Osteoblast (primary cell): ENCODE measurements around the gene TEKT5. TPM values are rescaled to one million over a fixed set of nuclear protein-coding genes. Genes with fewer than 3 reads are reported as not detected.

Source experiments
- DNase-seq: peaks from one replicate; pipeline ENCODE4 v3.0.0; 2011; ENCODE audit warnings: low spot score, mixed read lengths; ENCODE audit not compliant: insufficient read length; ENCODE audit errors: missing footprints
- H2AFZ ChIP-seq: 2 replicates; pipeline ENCODE4 v1.6.0; 2011; ENCODE audit warnings: mild to moderate bottlenecking, low read length
- H3K27ac ChIP-seq: 2 replicates; pipeline ENCODE4 v1.5.1; 2011; ENCODE audit warnings: mild to moderate bottlenecking, low read depth, low read length, moderate library complexity
- H3K27me3 ChIP-seq: 2 replicates; pipeline ENCODE4 v1.6.0; 2012; ENCODE audit warnings: mild to moderate bottlenecking, control low read depth, inconsistent platforms, low read length, moderate library complexity; ENCODE audit not compliant: insufficient read depth
- H3K36me3 ChIP-seq: 2 replicates; pipeline ENCODE4 v1.5.1; 2011; ENCODE audit warnings: mild to moderate bottlenecking, low read length, control low read depth, moderate library complexity; ENCODE audit not compliant: insufficient read depth
- H3K4me1 ChIP-seq: 2 replicates; pipeline ENCODE4 v1.5.1; 2011; ENCODE audit warnings: mild to moderate bottlenecking, low read length, control low read depth, moderate library complexity; ENCODE audit not compliant: insufficient read depth
- H3K4me2 ChIP-seq: 2 replicates; pipeline ENCODE4 v1.6.0; 2011; ENCODE audit warnings: mild to moderate bottlenecking, low read length; ENCODE audit not compliant: insufficient read depth
- H3K4me3 ChIP-seq: fragments of 200-600 bp; sonication (generic); 3 replicates; pipeline ENCODE4 v1.5.1; 2012; ENCODE audit warnings: mild to moderate bottlenecking, low read length, inconsistent platforms; ENCODE audit not compliant: insufficient read depth
- H3K79me2 ChIP-seq: 2 replicates; pipeline ENCODE4 v1.6.0; 2012; ENCODE audit warnings: mild to moderate bottlenecking, low read length, control low read depth, inconsistent platforms; ENCODE audit not compliant: insufficient read depth
- H3K9me3 ChIP-seq: 2 replicates; pipeline ENCODE4 v1.5.1; 2011; ENCODE audit warnings: low read depth, low read length, control low read depth
- H4K20me1 ChIP-seq: 2 replicates; pipeline ENCODE4 v1.6.0; 2012; ENCODE audit warnings: mild to moderate bottlenecking, low read length, control low read depth; ENCODE audit not compliant: insufficient read depth
- total RNA-seq: library from RNA; depleted of rRNA; stranded (reverse); fragments of >200 nt; gene quantifications from 2 replicates; pipeline ENCODE4 v1.2.3, GENCODE V29; 2012
- TF ChIP-seq, protein P1 (sequence below): IDR thresholded peaks from 2 replicates; pipeline ENCODE4 v1.5.1; 2011; ENCODE audit warnings: mild to moderate bottlenecking, low read depth, low read length, moderate library complexity; ENCODE audit errors: extremely low read depth

TEKT5 gene
- total RNA-seq, 1 donor = 0.36 TPM

- peak overlapping the region; percentile 23 for H3K4me3 ChIP-seq
- no peaks in the 10 kb centered on the region for H3K79me2 ChIP-seq
- peak overlapping the region; percentile 41 for H3K4me2 ChIP-seq
- H3K36me3 ChIP-seq = no peaks in the 10 kb centered on the region
- H4K20me1 ChIP-seq = no peaks in the 10 kb centered on the region
- peak overlapping the region; percentile 76 for H2AFZ ChIP-seq
- H3K9me3 ChIP-seq = no peaks in the 10 kb centered on the region
- no peaks in the 10 kb centered on the region for H3K27me3 ChIP-seq
- peak; percentile 89 for DNase-seq
- H3K4me1 ChIP-seq = peaks cover 14% of the 10 kb centered on the region
- no peak overlapping the region for H3K27ac ChIP-seq
- TF ChIP-seq, protein P1, sequence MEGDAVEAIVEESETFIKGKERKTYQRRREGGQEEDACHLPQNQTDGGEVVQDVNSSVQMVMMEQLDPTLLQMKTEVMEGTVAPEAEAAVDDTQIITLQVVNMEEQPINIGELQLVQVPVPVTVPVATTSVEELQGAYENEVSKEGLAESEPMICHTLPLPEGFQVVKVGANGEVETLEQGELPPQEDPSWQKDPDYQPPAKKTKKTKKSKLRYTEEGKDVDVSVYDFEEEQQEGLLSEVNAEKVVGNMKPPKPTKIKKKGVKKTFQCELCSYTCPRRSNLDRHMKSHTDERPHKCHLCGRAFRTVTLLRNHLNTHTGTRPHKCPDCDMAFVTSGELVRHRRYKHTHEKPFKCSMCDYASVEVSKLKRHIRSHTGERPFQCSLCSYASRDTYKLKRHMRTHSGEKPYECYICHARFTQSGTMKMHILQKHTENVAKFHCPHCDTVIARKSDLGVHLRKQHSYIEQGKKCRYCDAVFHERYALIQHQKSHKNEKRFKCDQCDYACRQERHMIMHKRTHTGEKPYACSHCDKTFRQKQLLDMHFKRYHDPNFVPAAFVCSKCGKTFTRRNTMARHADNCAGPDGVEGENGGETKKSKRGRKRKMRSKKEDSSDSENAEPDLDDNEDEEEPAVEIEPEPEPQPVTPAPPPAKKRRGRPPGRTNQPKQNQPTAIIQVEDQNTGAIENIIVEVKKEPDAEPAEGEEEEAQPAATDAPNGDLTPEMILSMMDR = peak; percentile 11
These were observed 77.7 kb downstream of the TEKT5 start for GRCh38 chr16:10616756-10617640.

GRCh38 chr16:10616419-10616755 lies 78.3 kb downstream of the TEKT5 start:
- peak; percentile 66 for DNase-seq
- TF ChIP-seq, protein P1 = no peak
- no peaks in the 10 kb centered on the region for H3K36me3 ChIP-seq
- H3K4me2 ChIP-seq = no peak overlapping the region
- no peak overlapping the region for H3K4me3 ChIP-seq
- no peaks in the 10 kb centered on the region for H3K27me3 ChIP-seq
- H3K27ac ChIP-seq = no peak overlapping the region
- no peak overlapping the region for H2AFZ ChIP-seq
- no peaks in the 10 kb centered on the region for H4K20me1 ChIP-seq
- H3K9me3 ChIP-seq = no peaks in the 10 kb centered on the region
- no peaks in the 10 kb centered on the region for H3K79me2 ChIP-seq
- H3K4me1 ChIP-seq = peaks cover 14% of the 10 kb centered on the region

GRCh38 chr16:10614685-10615084 lies 80.0 kb downstream of the TEKT5 start:
- Histone ChIP-seq H3K9me3 (no peaks in the 10 kb centered on the region), H3K27me3 (no peaks in the 10 kb centered on the region), H3K4me1 (peaks cover 16% of the 10 kb centered on the region), H2AFZ (no peak overlapping the region), H3K4me3 (no peak overlapping the region), H4K20me1 (no peaks in the 10 kb centered on the region), H3K4me2 (no peak overlapping the region), H3K79me2 (no peaks in the 10 kb centered on the region), H3K36me3 (no peaks in the 10 kb centered on the region), H3K27ac (no peak overlapping the region)
- no peak for DNase-seq
- TF ChIP-seq, protein P1 = no peak

GRCh38 chr16:10613785-10614485 lies 80.8 kb downstream of the TEKT5 start:
- Histone ChIP-seq H3K9me3 (no peaks in the 10 kb centered on the region), H4K20me1 (no peaks in the 10 kb centered on the region), H3K4me3 (no peak overlapping the region), H2AFZ (no peak overlapping the region), H3K27ac (no peak overlapping the region), H3K27me3 (no peaks in the 10 kb centered on the region), H3K4me2 (no peak overlapping the region), H3K36me3 (no peaks in the 10 kb centered on the region), H3K79me2 (no peaks in the 10 kb centered on the region), H3K4me1 (peaks cover 23% of the 10 kb centered on the region)
- no peak for DNase-seq
- TF ChIP-seq, protein P1 = no peak
